GM19452 (cell line): ENCODE data around the gene PCSK6.
"Not testable (repeated sequence)": the region's sequence is repeated elsewhere in the genome, so short reads cannot be mapped to it uniquely, and the experiment has no call there.

Experiments
- ATAC-seq: cut with Tn5 transposase; IDR thresholded peaks from one replicate; pipeline ENCODE4 v1.9.1; 2021; ENCODE audit not compliant: unreplicated experiment

The PCSK6 gene

DNA sequence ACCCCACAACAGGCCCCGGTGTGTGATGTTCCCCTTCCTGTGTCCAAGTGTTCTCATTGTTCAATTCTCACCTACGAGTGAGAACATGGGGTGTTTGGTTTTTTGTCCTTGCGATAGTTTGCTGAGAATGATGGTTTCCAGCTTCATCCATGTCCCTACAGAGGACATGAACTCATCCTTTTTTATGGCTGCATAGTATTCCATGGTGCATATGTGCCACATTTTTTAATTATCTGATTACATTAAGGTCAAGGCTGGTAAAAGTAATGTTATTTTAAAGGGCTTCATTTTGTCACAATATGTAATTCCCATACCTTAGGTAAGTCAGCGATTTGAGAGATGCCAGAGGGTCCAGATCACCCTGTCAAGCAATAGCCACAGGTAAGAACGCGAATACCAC lies 202.2 kb downstream of the PCSK6 start:
- not testable (repeated sequence) for ATAC-seq

DNA sequence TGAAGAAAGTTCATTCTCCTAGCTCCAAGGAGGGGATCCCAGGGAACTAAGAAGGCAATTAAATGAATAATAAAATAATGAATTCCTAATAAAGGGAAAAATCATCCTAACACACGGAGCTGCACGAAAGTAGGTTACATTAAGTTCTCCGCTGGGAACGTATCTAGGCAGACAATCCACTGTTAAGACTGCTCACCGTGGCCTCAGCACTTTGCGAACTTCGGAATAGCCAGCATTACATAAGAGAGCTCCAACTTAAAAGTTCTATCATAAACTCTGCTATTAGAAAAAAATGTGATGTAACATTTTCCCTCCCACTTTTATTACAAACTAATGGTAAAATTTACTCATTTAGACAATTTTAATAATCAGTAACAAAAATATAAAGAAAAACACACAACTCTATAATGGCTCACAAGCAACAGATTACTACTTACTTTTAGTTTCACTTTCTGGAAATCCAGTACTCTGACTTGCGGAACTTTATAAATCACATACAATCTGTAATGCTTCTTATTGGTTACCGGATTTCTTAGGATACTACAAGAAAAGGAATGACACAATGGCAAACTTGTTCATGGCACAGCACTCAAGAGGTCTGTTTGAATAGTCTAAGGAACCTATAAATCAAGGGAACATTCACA lies 202.9 kb downstream of the PCSK6 start:
- no peak for ATAC-seq

DNA sequence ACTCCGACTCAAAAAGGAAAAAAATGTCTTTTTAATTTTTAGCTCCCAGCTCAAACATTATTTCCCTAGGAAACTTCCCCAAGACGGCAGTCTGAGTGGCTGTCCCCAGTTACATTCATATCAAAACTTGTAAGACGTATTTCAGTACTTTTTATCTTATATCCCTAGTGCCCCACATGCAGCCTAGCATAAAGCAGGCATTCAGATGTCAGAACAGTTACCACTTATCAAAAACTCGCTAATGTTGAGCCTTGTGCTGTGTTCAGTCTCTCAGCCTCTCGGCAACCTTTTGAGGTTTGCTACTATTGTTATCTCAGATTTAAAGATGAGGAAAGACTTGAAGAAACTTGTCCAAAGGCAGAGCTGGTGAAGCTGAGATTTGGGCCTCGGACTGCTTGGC lies 205.6 kb downstream of the PCSK6 start:
- ATAC-seq = no peak

DNA sequence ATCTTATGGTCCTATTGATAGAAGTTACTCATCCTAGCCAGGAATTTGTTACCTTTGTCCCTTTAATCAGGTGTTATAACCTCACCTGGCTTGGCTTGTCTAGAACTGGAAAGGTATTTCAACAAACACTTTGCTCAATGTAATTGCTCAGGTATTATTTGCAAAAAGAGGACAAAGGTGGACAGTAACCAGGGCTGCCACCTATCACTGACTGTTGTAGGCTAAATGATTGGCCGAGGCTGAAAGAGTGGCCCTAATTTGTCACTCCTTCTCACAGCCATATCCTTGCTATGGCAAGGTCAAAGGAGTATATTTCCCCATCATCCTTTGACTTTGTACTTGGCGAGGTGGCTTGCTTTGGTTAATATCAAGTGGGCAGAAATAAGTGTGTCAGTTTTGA lies 209.5 kb downstream of the PCSK6 start:
- no peak for ATAC-seq

DNA sequence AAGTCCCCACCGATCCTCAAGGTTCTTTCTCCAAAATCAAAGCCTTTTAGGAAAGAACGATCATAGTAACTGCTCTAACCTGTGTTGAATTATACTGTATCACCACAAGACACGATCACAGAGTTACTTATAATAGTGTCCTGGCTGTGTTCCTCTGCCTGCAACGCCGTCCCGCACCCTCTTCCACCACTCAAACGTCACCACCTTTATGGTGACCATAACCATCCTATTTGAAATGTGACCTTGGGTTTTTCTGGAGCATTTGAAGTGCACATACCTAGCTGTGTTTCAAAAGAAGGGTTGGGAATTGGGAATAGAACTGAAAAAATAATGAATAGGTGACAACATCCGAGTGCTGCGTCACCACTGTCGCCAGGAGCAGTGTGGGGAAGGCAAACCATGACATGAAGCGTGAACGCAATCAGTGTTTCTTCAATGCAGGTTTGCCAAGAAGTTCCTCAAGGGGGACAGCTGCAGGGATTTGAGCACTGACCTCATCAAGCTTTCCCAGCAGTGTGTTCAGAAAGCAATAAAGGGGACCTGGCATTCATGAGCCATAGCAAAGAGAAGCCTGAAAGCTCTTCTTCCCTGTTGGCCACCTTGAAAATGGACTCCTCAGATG lies 211.5 kb downstream of the PCSK6 start:
- no peak for ATAC-seq

DNA sequence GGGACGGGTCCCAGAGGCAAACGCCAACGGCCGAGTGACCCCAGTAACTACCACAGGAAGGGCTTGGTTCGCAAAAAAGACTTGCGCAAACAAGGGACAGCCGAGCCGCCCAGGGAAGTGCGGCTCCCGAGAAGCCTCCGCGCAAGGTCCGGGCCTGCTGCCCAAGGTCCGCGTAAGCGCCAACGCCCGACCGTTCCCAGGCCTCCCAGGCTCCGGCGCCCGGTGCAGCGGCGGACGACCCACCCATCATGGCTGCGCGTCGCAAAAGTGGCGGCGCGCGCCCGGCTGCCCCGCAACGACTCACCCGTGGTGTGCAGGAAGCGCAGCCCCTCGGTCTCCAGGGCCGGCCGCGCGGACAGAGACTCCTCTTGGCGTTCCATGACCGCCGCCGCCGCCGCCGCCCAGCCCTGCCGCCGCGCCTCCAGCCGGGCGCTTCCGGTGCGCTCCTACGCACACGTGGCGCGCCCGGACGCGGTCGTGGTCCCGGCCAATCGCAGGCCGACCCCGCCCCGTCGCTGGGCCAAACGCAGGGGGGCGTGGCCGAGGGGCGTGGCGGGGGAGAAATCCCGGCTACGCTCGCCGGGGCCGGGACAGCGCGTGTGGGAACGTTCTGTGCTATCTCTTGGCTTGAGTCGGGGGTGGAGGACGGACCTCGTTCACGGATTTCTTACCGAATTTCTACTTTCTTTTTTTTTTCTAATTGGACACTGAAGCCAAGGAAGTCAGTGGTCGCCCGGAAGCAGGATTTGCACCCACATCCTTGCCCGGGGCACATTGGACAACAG lies 212.3 kb downstream of the PCSK6 start, which contains the start of gene SELENOS:
Gene SELENOS, minus strand, starts transcription at position 448 of the 785 bp plus-strand sequence. Its CDS starts 68 bp downstream, at position 380.
- ATAC-seq = peak; percentile 88

DNA sequence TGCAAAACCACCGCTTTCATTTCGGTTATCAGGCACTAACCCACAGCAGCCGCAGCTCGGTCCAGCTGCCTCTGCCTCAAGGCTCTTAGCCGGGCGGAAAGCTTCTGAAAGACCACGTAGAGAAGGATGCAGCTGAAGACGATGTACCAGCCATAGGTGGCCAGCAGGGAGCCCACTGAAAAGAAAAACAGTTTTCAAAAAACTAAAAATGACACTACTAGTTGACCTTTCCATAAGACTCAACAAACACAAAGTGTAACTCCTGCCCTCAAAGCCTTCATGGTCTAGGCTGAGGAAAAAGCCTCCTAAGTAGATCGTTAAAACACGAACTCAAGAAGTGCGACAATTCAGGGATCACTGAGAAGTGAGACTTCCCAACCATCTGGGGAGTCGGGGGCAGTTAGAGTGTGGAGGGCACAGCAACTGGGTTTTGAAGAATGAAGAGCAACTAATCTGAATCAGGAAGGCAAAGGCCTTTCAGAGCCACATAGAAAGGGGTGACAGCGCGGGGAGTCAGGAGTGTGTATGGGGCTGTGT lies 212.9 kb downstream of the PCSK6 start:
- peak; percentile 41 for ATAC-seq

DNA sequence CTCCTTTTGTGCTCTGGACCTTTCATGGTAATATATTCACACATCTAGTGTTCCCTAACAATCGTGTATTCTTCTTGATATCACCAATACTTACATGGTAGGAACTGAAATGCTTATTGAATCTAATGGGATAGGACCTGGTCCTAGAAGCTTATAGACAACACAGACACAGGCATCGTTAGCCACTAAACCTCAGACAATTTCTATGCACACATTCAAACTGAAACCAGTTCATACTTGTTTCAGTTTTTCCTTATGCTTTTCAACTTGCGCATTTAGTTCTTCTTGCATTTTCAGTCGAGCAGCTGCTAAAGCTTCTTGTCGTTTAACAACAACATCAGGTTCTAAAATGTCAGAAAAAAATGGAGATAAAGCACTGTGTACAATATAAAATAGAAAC lies 214.5 kb downstream of the PCSK6 start:
- no peak for ATAC-seq

DNA sequence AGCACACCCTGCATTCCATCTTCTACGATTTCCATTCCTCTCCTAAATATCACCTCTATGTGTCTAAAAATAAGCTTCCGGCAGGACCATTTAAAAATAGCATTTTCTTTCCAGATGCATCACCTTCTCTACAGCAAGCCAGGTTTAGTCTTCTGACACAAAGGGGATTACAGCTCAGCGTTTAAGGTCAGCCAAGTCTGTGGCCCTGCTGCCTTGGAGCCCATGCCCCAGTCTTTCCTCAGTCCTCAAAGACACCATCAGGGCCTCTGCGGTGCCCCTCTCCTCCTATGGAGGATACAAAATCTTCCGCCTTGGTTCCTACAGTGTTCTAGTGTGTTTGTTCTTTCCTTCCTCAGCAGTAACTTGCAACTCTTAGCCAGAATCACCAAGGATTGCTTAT lies 216.0 kb downstream of the PCSK6 start:
- no peak for ATAC-seq

DNA sequence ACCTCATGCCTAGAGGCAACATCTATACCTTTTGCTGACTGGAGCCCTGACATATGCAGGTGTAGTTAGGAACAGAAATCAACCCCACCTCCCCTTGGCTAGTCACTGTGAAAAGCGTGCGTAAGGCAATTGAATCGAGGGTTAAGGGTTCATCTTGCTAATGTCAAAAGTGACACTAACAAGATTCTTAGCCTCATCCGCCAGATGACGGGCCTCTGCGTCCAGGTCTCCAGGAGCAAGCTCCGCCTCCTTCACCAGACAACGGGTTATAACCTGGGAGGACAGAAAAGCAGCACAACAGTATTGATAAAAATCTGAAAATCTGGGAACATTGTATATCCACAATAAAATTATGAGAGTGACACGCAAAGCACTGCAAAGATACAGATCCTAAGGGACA lies 216.9 kb downstream of the PCSK6 start:
- ATAC-seq = no peak

DNA sequence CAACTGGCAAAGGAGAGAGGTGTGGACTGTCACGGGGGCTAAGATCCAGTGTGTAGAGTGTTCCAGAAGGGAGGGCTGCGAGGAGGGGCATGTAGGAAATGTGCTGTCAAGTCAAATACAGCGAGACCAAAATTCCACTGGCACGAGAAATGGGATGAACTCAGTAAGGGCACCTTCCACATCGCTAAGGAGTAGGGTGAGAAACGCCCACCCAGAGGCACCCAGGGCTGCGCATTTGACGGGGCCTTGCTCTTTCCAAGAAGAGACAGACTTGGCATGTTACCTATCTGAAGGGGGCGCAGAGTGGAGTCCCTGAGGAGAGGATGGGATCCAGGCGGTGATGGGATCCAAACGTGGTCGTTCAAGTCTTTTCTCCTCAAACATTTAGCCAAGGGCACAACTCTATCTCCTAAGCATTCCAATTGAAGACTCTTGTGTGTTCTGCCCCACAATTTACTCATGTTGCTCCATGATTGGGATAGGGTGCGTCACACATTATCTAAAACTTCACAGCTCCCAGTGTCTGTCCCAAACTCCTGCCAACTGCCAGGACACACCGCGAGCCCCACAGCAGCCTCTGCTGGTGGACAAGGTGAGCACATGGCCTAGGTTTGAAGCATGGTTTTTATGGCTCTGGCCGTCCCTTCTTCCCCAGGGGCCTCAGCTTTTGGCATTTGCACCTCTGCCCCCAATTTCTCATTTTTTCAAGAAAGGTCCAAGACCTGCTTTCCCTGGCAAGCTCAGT lies 219.9 kb downstream of the PCSK6 start:
- ATAC-seq = no peak

DNA sequence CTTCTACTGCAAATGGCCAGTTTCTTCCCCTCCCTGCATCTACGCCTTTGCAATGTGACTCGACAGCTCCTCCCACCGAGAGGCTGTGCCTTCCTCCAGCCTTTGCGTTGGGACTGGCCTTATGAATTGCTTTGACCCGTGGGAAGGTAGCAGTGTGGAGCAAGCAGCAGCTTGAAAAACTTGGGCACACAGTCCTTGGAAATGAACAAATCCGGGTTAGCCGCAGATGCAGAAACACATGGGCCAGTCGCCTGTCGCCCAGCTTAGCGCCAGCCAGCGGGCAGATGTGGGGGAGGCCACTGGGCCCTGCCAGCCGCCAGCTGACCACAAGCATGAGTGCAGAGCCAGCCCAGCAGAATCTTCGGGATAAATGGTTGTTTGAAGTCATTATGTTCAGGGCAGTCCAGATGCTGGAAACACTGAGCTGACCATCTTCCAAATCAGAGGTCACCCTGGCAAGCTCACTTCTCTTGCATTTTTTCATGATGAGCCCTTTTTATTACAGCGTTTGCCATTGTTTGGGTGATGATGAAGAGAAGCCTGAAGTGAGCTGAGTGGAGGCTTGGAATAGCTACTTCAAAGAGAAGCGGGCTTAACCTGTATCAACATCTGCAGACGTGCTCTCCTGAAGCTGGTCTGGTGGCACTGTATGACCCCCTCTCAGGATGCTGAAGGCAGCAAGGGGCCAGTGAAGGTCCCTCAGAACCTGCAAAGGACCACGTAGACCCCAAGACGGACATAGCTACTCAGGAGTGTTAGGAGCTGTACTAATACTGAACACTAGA lies 222.0 kb downstream of the PCSK6 start:
- no peak for ATAC-seq

DNA sequence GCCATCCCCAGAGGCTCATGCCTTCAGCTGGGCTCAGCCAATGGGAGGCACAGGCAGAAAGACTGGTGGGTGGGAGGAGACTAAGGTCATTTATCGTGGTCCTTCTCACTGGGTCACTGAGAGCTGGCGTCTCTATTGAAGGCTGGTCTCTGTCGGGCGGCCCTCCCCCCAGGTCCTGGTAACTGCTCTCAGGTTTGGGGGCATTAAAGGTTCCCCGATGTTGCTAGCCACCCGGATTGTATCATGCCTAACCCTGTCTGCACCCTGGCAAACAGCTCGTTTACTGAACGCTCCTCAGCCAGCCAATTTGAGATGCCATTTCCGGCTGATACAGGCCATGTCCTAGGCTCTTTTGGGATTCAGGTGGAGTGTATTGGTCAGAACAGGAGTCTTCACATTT lies 222.7 kb downstream of the PCSK6 start:
- no peak for ATAC-seq

DNA sequence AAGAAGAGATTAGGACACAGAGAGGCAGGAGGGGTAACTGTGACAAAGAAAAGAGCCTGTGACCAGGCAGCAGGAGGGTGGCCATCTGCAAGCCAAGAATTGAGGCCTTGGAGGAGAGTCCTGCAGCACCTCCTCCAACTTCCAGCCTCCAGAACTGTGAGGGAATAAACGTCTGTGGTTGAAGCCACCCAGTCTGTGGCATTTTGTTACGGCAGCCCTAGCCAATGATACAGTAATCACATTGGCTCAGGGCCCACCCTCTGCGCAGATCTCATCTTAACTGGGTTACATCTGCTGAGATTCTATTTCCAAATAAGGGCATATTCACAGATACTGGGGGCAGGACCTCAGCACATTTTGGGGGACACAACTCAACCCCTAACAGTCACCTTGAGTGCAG lies 223.5 kb downstream of the PCSK6 start:
- ATAC-seq = no peak

DNA sequence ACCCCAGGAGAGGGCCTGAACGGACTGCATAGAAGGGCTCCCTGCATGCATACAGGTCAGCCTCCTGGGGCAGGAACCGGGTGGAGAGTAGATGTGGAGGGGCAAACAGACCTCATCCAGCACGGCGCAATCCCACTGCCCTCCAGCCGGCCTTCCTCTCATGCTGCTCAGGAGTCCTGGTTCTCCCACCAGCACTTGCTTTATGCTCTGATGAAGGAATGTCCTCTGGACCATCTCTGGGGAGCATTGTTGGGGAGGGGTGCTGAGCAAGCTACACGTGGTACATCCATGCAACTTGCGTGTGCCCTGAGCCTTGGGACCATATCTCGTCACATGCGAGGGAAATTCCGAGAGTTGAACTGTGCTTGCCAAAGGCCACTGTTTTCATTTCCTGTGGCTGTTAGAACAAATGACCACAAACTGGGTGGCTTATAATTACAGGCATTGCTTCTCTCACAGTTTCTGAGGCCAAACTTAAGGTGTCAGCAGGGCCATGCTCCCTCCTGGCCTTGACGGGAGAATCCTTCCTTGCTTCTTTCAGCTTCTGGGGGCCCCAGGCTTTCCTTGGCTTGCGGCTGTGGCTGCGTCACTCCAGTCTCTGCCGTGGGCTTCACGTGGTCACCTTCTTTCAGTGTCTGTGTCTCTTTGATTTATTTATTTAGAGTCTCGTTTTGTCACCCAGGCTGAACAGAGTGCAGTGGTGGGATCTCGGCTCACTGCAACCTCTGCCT lies 224.4 kb downstream of the PCSK6 start:
- ATAC-seq = no peak

DNA sequence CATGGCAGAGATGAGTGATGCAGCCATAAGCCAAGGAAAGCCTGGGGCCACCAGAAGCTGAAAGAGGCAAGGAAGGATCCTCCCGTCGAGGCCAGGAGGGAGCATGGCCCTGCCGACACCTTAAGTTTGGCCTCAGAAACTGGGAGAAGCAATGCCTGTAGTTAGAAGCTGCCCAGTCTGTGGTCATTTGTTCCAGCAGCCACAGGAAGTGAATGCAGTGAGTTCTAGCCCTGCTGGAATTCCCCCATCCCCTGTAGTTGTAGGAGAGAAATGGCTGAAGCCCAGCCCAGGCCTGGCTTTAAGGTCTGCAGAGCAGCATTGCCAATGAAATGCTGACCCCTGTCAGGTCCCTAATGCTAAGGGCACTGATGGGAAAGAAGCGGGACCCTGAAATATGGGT lies 225.5 kb downstream of the PCSK6 start:
- no peak for ATAC-seq

DNA sequence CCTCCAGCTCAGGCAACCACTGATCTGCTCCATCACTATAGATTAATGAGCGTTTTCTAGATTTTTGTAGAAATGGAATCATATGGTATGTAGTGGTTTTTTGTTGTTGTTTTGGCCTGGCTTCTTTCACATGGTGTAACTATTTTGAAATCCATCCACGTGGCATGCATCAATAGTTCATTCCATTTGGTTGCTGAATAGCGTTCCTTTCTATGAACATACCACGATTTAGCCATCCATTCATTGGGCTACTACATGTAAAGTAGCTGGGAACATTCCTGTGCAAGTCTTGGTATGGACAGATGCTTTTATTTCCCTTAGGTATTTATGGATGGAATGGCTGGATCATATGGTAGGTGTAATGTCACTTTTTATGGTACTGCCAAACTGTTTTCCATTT lies 227.0 kb downstream of the PCSK6 start:
- no peak for ATAC-seq

DNA sequence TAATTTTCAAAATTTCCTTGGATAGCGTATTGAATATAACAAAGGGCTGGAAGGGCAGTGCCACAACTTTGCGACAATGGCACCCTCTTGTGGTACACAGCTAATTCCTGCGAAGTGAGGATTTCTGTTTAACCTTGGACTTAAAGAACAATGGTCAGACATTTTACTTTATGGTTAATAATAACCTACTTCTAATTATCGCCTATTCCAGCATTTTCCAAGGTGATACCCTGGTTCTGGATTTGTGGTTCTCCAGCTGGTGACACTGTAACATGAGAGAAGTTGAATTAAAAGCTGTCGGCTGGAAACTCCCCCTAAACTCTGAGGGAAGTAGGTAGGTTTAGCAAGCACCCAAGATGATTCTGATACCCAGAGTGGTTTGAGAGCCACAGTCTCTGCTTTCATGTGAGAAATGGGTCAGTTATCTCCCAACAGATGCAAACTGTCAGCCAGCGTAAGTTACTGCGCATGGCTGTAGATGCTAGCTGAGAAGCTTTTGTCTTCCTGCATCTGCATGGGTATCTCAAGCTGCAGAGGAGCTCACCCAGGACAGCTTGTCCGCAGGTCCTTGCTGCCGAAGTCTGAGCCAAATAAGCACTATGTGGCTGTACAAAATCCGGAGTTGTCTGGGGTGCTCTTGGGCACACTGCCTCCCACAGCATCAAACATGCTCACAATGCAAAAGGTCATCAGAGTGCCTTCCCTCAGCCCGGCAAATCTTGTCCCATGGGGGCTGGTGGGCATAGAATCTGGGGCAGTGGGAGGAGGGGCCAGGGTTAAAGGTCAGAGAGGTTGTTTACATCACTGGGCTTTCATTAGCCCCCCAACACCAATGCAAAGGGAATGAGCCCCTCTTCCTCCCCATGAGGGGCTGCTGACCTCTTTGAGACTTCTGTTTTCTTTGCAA lies 231.0 kb downstream of the PCSK6 start:
- ATAC-seq = no peak

DNA sequence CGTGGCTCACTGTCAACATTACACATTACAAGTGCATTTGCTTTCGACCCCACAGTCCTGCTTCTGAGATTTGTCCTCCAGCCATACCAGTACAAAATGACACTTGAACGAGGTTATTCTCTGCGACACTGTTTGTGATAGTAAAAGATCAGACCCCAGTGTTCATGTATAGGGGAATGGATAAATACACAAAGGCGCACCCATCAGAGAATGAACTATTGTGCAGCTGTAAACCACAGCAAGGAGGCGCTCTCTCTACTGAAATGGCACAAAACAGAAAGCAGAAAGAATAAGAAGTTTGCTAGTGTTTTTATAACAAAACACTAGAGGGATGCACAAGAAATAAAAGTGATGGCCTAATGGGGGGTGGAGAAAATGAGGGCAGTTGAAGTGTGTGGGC lies 232.8 kb downstream of the PCSK6 start:
- no peak for ATAC-seq
